Left lung (tissue), 10 donors: ENCODE data around the gene KCNK18. TPM values are rescaled to one million over a fixed set of nuclear protein-coding genes. Genes with fewer than 3 reads are reported as not detected.

ENCODE experiments used
- ATAC-seq: fragments of 200-7000 bp; cut with Tn5 transposase; one replicate; pipeline ENCODE4 v1.9.1; 2020; ENCODE audit warnings: moderate library complexity
- DNase-seq, 4 donors: peaks; one replicate each; pipeline ENCODE4 v3.0.0-alpha.2; 2013 to 2020
- H3K27ac ChIP-seq, 2 donors: fragments of 200-600 bp; sonication (generic) in 1 of 2; one replicate each; pipeline versions ENCODE4 v1.5.0 to v1.8.0; 2020 to 2021
- H3K27me3 ChIP-seq, 2 donors: fragments of 200-600 bp; sonication (generic) in 1 of 2; one replicate each; pipeline versions ENCODE4 v1.5.0 to v1.8.0; 2020 to 2021
- H3K36me3 ChIP-seq, 2 donors: fragments of 200-600 bp; sonication (generic) in 1 of 2; one replicate each; pipeline versions ENCODE4 v1.5.0 to v1.8.0; 2020 to 2021
- H3K4me1 ChIP-seq, 2 donors: fragments of 200-600 bp; one replicate each; pipeline ENCODE4 v1.8.0; 2021
- H3K4me3 ChIP-seq, 2 donors: fragments of 200-600 bp; sonication (generic) in 1 of 2; one replicate each; pipeline versions ENCODE4 v1.5.0 to v1.8.0; 2020 to 2021; ENCODE audit warnings: mild to moderate bottlenecking in 1 of 2
- H3K9me3 ChIP-seq, 2 donors: fragments of 200-600 bp; sonication (generic) in 1 of 2; one replicate each; pipeline versions ENCODE4 v1.5.0 to v1.8.0; 2020 to 2021
- CTCF ChIP-seq, 2 donors: fragments of 200-600 bp; sonication (generic) in 1 of 2; IDR thresholded peaks; one replicate each; pipeline versions ENCODE4 v1.5.0 to v1.8.0; 2021; ENCODE audit warnings: antibody characterized with exemption in 2 of 2
- intact Hi-C, 2 donors: fragments of 100-400 bp; cut with DNase I; formaldehyde crosslinking; loops; one replicate each; pipeline versions ENCODE4 v1.11.2 to v1.14.2; 2022
- polyA plus RNA-seq, 6 donors: library from polyadenylated mRNA; unstranded; fragments of 120-200 nt; gene quantifications; one replicate each; pipeline ENCODE4 v1.2.1, GENCODE V29; 2013; ENCODE audit not compliant: insufficient read length in 6 of 6
- total RNA-seq, 2 donors: library from RNA; stranded (reverse); fragmentation: NEBNext Ultra II Directional; extraction: Animal tissue kit (Norgen Biotek cat#: 25700); gene quantifications; one replicate each; pipeline ENCODE4 v1.2.1, GENCODE V29; 2021
- donor health status: DM: no; HTN: yes; CAD: no.
- donor health status: DM: no; HTN: no; CAD: no.

Gene KCNK18
- total and polyA plus RNA-seq, 8 donors: not detected

- no peak for TF ChIP-seq CTCF (IDR thresholded peaks at IDR 0.05)
- ATAC-seq (no peak), DNase-seq (no peak)
- no peaks in the 10 kb centered on the region for H3K27me3 ChIP-seq
- H3K4me1 ChIP-seq: peaks cover 0 to 5% of the 10 kb centered on the region in 2 donors
- H3K9me3 ChIP-seq: peaks cover 0 to 12% of the 10 kb centered on the region in 2 donors
- intact Hi-C loops: no loop called here
- H3K36me3 ChIP-seq: no peaks in the 10 kb centered on the region
- no peak overlapping the region for H3K27ac ChIP-seq
- no peak overlapping the region for H3K4me3 ChIP-seq
Observed at GRCh38 chr10:117189557-117189956, 7.7 kb upstream of the KCNK18 start.

GRCh38 chr10:117198088-117198487, 799 bp downstream of the KCNK18 start:
- Histone ChIP-seq H3K9me3 (no peaks in the 10 kb centered on the region), H3K36me3 (no peaks in the 10 kb centered on the region), H3K4me1 (no peaks in the 10 kb centered on the region), H3K27ac (no peak overlapping the region), H3K27me3 (peaks cover 0 to 10% of the 10 kb centered on the region in 2 donors), H3K4me3 (no peak overlapping the region)
- intact Hi-C loops: no loop called here
- DNase-seq (no peak), ATAC-seq (no peak)
- TF ChIP-seq CTCF (IDR thresholded peaks at IDR 0.05): no peak

DNA sequence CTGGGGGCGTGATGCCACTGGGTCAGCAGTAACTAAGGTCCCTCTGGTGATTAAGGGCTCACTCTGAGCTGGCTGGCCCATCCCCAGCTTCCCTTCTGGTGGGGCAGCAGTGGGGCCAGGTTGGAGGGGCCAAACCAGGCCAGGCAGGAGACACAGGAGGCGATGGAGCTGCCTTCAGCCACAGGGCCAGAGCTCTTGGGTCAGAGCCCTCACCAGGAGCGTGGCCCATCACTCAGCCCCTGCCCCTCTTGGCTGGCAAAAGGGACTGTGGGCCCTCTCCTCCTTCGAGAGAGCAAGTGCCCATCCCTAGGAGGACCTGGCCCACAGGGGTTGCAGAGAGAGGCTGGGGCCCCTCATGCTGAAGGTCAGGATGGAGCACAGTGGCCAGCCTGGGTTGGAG, 4.5 kb downstream of the KCNK18 start:
- peaks cover 0 to 16% of the 10 kb centered on the region in 2 donors for H3K27me3 ChIP-seq
- H3K27ac ChIP-seq: no peak overlapping the region
- no peak for TF ChIP-seq CTCF (IDR thresholded peaks at IDR 0.05)
- no peaks in the 10 kb centered on the region for H3K4me1 ChIP-seq
- no peaks in the 10 kb centered on the region for H3K36me3 ChIP-seq
- ATAC-seq (no peak), DNase-seq (no peak)
- peaks cover 0 to 3% of the 10 kb centered on the region in 2 donors for H3K9me3 ChIP-seq
- intact Hi-C loops: no loop called here
- no peak overlapping the region for H3K4me3 ChIP-seq

DNA sequence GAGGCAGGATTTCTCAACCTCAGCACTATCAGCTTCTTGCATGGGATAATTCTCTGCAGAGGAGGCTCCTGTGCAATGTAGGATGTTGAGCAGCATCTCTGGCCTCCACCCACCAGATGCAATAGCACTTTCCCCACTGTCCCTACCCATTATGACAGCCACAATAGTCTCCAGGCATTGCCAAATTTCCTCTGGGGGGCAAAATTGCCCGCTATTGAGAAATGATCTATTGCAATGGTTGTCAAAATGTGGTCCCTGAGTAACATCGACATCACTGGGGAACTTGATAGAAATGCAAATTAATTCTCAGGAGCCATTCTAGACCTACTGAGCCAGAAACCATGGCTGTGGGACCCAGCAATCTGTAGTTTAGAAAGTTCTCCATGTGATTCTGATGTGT, 7.0 kb downstream of the KCNK18 start:
- Histone ChIP-seq H3K4me1 (no peaks in the 10 kb centered on the region), H3K36me3 (no peaks in the 10 kb centered on the region), H3K9me3 (peaks cover 0 to 3% of the 10 kb centered on the region in 2 donors), H3K27ac (no peak overlapping the region), H3K4me3 (no peak overlapping the region), H3K27me3 (peaks cover 0 to 31% of the 10 kb centered on the region in 2 donors)
- no peak for DNase-seq
- intact Hi-C loops: no loop called here
- no peak for ATAC-seq
- TF ChIP-seq CTCF (IDR thresholded peaks at IDR 0.05): no peak

DNA sequence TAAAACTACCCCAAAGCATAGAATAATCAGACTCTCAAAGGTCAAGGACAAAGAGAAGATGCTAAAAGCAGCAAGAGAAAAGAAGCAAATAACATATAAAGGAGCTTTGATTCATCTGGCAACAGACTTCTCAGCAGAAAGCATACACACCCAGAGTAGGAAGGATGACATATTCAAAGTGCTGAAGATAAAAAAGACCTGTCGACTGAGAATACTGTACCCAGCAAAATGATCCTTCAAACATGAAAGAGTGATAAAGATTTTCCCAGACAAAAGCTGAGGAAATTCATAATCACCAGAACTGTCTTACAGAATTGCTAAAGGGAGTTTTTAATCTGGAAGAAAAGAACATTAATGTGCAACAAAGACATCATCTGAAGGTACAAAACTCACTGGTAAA, 14.9 kb downstream of the KCNK18 start:
- TF ChIP-seq CTCF (IDR thresholded peaks at IDR 0.05): no peak
- peaks cover 8 to 17% of the 10 kb centered on the region in 2 donors for H3K4me1 ChIP-seq
- H3K27me3 ChIP-seq: peaks cover 7 to 73% of the 10 kb centered on the region in 2 donors
- no peak overlapping the region for H3K27ac ChIP-seq
- H3K9me3 ChIP-seq: peaks cover 0 to 16% of the 10 kb centered on the region in 2 donors
- H3K36me3 ChIP-seq: no peaks in the 10 kb centered on the region
- ATAC-seq (no peak), DNase-seq (no peak)
- no peak overlapping the region for H3K4me3 ChIP-seq
- intact Hi-C loops: no loop called here
